ENCODE measurements around the gene GRM8.

GRM8 gene

GRCh38 chr7:126978865-126979264, 273.9 kb downstream of the GRM8 start:
- H3K4me3 ChIP-seq (ENCODE audit: low read depth, low read length): no peak overlapping the region
- no peak for TF ChIP-seq CTCF (IDR thresholded peaks at IDR 0.05; ENCODE audit: low read depth, low read length)

GRCh38 chr7:126973066-126973465, 279.7 kb downstream of the GRM8 start:
- no peak for TF ChIP-seq CTCF (IDR thresholded peaks at IDR 0.05; ENCODE audit: low read depth, low read length)
- H3K4me3 ChIP-seq (ENCODE audit: low read depth, low read length): no peak overlapping the region

GRCh38 chr7:126972571-126972970, 280.2 kb downstream of the GRM8 start:
- no peak for TF ChIP-seq CTCF (IDR thresholded peaks at IDR 0.05; ENCODE audit: low read depth, low read length)
- H3K4me3 ChIP-seq (ENCODE audit: low read depth, low read length): no peak overlapping the region

GRCh38 chr7:126959649-126960048, 293.1 kb downstream of the GRM8 start:
- TF ChIP-seq CTCF (IDR thresholded peaks at IDR 0.05; ENCODE audit: low read depth, low read length): no peak
- H3K4me3 ChIP-seq (ENCODE audit: low read depth, low read length): no peak overlapping the region

- no peak for TF ChIP-seq CTCF (IDR thresholded peaks at IDR 0.05; ENCODE audit: low read depth, low read length)
- no peak overlapping the region for H3K4me3 ChIP-seq (ENCODE audit: low read depth, low read length)
Measured at GRCh38 chr7:126958367-126958766, 294.4 kb downstream of the GRM8 start.

- no peak for TF ChIP-seq CTCF (IDR thresholded peaks at IDR 0.05; ENCODE audit: low read depth, low read length)
Measured at GRCh38 chr7:126957443-126957842, 295.3 kb downstream of the GRM8 start.

GRCh38 chr7:126953461-126953860, 299.3 kb downstream of the GRM8 start:
- TF ChIP-seq CTCF (IDR thresholded peaks at IDR 0.05; ENCODE audit: low read depth, low read length): no peak
- H3K4me3 ChIP-seq (ENCODE audit: low read depth, low read length): no peak overlapping the region

More at GRCh38 chr7:126957443-126957842, 295.3 kb downstream of the GRM8 start:
- no peak overlapping the region for H3K4me3 ChIP-seq (ENCODE audit: low read depth, low read length)
